DMS114 treated with DMSO at 0.1 percent for 48 hours (cell line): ENCODE results near the gene ZGLP1.
A peak's percentile ranks its signal among the peaks of the same experiment; 100 is the strongest.

Source experiments
- DNase-seq: peaks from one replicate; lab custom pipeline; 2025; ENCODE audit not compliant: unreplicated experiment; lab: John Stamatoyannopoulos, UW

ZGLP1 gene

DNA sequence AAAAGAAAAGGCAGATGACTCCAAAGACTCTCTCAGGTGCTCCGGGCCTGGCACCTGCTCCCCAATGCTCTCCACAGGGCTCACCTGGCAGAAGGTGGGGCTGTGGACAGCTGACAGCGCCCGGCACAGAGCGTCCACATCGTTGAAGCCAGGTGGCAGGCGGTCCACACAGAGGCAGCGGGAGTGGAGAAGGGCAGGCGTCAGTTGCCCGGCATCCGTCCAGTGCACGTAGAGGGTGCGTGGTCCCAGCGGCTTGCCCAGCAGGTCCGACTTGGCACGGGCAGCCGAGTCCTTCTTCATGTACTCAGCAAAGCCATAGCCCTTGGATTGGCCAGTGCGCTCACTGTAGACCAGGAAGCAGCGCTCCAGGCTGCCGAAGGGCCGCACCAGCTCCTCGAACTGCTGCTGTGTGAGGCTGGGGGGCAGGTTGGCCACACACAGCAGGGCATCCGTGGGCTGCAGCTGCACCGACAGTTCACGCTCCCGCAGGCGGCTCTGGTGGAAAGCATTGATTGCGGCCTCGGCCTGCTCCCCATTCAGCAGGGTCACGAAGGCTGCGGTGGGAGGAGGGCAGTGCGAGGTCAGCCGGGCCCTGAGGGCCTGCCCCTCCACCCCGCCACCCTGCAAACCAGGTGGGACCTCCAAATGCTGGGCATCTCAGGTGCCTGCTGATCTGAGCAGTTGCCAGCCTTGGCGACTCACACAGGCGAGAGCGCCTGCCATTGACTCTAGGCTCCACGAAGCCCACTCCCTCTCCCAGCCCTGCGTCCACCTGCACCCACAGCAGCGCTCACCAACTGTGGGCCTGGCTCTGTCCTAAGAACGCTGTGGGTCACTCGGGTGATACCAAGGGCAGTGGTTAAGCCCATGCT is 19.2 kb upstream of the ZGLP1 start:
- DNase-seq = no peak

DNA sequence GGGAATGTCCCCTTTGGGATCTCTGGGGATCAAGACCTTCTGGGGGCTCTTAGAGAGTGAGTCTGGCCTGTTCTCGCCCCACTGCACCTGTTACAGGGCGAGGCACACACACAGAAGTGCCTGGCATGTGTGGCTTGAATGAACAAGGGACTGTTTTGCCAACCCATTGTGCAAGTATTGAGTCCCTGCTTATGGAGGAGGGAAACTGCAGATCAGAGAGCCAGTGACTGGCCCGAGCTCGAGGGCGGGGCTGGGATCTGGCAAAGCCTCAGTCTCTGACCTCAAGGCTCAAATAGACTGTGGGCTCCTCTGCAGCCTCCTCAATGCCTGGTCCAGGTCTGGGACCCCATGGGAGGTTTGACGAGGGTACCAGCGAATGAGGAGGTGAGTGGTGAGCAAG is 18.2 kb upstream of the ZGLP1 start:
- DNase-seq = no peak

DNA sequence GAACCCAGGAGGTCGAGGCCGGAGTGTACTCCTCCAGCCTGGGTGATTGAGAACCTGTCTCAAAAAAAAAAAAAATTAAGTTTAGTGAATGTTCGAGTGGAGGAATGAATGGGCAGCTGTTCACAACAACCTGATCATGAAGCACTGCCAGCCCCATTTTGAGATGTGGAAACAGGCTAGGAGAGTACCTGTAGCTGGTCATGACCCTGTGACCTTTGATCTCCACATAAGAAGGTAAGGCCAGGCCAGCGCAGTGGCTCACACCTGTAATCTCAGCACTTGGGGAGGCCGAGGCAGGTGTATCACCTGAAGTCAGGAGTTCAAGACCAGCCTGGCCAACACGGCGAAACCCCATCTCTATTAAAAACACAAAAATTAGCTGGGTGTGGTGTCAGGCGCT is 16.1 kb upstream of the ZGLP1 start:
- DNase-seq = no peak

DNA sequence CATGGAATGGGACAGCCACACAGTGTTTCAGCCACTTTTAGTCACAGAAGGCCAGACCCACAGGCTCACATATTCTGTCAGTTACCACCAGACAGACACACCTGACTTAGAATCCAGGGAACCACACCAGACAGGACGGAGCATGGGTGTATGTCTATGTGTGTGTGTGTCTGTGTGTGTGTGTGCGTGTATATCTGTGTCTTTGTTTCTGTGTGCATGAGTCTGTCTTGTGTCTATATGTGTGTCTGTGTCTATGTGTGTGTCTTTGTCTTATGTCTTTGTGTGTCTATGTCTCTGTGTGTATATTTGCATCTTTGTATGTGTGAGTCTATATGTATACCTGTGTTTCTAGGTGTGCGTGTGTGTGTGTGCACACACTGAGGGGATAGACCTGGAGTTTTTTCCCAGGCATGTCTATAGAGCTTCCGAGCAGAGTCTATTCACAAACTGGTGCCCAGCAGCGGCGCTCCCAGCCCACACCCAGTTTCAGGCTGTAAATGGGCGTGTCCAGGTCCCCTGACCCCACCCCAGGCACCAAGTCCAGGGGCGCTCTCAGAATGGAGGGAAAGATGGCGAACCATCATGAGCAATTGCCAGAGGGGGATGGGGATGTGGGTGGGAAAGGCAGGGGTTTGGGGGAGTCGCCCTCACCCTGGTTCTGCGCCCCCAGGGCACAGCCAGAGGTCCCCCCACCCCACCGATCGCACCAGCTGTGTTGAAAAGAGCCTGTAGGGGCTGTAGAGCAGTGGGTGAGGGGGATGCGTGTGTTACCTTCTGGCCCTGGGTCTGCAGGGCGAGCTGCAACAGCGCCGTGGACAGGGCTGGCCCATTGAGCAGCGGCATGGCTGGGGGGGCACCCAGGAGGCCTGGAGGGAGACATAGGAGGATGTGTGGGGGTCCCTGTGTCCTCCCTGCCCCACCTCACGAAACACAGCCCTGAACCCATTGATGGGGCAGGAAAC is 12.5 kb upstream of the ZGLP1 start:
- no peak for DNase-seq

DNA sequence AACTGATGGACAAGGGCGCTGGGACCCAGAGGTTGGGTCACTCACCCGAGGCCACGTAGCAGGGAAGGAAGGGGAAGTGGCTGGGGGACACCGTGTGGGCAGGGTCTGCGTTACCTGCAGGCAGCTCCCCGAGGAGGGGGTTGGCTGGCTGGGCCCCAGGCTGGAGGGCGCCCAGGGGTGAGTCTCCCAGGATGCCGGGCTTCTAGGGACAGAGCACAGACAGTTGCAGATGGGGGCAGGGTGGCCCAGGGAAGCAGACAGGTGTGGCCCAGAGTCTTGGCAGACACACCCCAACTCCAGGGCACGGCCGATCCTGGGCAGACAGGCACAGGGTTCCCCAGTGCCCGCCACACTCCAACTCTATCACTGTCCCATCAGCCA is 11.8 kb upstream of the ZGLP1 start:
- no peak for DNase-seq

DNA sequence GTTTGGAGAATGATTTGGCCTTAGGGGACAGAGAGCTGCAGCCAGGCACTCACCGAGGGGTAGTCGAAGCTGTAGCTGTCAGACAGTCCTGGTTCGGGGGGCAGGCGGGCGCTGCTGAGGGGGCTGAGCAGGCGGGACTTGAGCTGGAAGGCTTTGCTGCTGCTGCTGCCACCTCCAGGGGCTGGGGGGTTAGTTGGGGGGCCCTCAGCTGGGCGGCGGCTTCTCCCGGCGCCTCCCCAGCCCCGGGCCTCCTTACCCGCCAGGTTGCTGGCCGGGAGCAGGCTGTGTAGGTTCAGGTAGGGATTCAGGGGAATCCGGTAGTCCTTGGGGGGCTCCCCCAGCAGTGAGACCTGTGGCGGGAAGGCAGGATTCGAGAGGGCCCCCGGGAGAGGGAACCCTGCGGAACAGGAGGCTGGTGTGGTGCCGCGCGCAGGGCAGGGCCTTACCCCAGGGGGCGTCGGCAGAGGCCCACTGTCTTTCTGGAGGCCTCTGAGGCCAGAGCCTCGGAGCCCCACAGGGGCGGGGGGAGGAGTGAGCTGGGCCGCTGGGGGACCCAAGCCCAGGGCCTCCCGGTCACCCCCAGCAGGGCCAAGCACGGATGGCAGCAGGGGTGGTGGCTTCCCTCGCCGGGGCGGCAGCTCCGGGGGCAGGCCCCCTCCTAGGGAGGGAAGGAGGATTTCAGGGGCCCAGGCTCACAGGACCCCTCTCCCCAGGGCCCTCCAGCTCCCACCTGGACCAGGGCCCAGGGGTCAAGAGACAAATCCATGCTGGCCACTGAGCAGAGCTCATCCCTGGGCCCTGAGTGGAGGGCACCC is 11.2 kb upstream of the ZGLP1 start:
- no peak for DNase-seq

DNA sequence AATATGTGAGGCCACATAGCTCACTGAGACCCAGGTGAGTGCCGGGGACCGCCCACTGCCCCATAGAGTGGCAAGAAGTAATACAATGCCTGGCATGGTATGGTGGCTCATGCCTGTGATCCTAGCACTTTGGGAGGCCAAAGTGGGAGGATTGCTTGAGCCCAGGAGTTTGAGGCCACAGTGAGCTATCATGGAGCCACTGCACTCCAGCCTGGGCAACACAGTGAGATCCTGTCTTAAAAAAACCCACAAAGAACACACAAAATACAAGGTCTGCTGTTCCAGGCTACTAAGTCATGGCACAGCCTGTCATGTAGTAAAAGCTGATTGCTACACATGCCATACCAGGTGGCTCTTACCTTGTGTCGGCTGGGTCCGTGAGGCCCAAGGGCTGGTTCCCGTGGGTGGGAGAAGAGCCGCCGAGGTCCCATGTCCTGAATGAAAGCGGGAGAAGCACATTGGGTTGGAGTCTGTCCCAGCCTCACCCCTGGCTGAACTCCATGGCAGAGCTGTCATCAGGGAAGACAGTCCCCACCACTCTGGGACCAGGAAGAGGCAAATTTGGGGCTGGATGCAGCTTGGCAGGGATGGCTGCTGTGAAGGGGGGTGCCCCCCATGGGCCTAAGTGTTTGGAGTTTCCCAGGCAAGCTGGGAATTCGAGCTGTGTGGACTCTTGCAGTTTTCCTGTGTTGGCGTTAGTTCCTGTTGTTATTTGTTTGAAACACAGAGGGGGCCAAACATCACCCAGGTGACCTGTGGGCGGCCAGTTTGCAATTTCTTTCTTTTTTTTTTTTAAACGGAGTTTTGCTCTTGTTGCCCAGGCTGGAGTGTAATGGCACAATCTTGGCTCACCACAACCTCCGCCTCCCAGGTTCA is 9.4 kb upstream of the ZGLP1 start:
- DNase-seq = no peak

DNA sequence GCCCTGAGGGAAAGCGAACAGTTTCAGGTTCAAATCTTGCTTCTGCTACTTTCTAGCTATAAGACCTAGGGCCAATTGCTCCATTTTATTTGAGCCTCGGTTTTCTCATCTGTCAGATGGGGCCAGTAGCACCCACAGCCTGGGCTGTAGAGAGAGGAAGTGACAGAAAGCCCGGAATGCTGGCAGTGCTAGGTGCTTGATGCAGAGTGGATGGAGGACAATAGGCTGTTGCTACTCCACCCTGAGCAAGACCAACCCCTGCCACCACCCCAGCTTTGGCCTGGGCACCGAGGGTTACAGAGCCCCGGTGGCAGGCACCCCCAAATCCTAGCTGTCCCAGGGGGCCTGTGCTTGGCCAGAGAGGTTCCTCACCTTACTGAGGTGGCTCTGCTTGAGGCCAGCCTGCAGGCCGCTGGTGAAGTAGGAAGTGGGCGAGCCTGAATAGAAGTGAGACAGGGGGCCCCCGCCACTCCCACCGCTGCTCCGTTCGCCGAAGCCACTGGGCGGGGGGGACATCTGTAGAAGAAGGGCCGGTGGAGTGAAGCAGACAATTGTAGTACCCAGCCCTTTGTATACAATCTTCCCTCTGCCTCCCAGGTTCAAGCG is 8.3 kb upstream of the ZGLP1 start:
- no peak for DNase-seq

DNA sequence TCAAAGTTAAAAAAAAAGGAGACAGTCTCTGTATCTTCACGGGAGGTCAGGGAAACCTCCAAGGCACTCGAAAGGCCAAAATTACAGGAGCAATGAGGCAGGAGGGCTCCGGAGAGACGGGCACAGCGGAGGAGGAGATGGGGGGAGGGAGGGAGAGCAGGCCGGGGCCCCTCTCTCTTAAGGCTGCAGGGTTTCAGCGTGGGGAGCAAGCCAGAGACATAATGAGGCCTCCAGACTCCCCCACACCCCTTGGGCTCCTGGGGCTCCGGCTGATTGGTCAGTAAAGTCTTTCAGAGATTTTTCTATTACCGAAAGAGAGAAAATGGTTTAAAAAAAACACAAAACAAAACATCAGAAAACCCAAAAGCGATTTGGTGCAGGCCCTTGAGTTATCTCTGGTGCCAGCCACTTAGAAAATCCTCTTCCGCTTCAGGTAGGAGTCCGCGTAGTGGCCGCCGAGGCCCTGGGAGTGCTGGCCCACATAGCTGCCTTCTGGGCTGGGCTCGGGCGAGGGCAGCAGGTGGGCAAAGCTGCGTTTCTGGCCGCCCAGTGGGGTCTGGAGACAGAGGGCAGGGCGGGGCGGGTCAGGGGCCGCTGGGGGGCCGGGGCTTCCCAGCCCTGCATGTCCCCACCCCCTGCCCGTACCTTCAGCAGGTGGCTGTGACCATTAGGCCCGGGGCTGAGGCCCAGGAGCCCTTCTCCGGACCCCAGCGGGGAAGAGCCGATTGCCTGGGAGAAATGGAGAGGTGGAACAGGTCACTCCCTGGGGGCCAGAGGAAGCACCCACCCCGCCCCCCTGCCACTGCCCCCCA is 7.6 kb upstream of the ZGLP1 start:
- DNase-seq = no peak

DNA sequence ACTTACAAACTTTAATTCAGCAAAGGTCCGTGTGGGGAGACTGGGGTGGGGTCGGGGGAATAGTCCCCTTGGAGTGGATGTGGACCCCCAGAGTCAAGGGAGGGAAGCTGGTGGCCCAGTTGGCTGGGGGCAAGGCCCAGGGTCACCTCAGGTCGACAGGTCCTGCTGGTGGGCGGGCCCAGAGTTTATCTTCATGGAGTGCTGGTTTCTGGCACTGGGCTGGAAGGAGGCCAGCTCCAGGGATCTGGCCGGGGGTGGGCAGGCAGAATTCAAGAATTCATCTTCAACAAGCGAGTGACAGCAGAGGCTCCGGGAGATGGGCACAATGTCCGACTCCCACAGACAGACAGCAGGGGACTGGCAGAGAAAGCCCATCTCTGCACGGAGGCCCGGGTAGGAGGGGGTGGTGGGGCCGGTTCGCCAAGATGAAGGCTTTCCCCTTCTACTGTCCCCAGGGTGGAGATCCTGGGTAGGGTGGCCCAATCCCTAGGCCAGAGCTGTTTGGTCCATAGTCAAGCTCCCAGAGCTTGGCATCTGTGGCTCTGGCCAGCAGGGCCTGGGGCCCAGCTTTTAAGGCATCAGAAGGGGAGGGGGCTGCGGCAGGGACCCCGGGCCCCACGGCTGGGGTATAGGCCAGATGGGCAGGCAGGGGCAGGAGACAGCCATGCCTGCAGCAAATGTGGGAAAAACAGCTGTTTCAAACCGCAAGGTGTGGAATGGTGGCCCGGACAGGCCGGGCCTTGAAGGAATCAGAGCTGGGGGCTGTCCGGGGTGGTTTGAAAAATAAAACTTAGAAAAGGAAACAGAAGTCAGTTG is 6.8 kb upstream of the ZGLP1 start:
- DNase-seq = no peak

DNA sequence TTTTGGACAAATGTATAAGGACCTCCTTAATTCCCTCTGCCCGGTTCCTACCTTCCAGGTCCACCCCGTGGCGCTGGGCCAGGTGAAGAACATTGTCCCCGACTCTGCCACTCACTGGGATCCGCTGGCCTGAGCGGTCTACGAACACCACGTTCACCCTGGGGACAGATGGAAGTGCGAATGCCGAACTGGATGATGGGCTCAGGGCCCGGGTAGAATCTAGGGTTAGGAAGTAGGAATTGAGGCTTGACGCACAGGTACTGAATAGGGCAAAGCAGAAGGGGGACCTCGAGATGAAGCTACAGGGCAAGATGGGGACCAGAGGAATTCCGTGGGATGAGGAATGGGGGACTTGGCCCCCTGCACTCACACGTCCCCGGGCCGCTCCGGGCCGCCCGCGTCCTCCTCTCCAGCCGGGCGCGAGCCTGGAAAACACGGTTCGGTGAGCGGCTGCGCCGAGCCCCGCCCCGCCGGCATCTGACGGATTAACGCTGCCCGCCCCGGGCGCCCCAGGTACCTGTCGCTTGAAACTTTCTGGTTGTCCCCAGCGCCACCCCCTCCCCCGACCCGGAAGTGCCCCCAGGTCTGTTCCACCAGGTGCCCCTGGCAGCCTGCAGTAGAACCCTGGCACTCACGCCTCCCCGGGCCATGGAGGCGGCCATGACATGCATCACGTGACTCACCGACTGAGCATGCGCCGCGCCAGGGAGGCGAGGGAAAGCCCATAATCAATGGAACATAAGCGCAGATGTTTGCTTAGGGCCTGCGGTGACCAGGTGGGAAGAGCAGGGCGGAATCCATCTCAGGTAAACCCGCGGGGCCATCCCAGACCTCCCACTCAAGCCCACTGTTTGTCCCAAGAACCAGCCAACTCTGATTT is 6.0 kb upstream of the ZGLP1 start, which contains the start of gene FDX2:
TSS of gene FDX2 (minus strand) at position 681 of the 880 bp plus-strand sequence. CDS start at position 662, 19 bp downstream.
- DNase-seq = peak; percentile 35

DNA sequence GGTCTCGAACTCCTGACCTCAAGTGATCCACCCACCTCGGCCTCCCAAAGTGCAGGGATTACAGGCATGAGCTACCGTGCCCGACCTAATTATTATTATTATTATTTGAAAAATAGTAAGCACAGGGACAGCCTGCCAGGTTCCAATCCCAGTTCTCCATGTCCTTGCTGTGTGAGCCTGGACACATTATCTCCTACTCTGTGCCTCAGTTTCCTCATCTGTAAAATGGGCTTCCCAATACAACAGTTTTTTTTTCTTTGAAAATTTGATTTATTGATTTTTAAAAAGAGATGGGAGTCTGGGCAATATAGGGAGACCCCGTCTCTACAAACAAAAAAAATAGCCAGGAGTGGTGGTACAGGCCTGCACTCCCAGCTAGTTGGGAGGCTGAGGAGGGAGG is 3.3 kb downstream of the ZGLP1 start:
- no peak for DNase-seq

DNA sequence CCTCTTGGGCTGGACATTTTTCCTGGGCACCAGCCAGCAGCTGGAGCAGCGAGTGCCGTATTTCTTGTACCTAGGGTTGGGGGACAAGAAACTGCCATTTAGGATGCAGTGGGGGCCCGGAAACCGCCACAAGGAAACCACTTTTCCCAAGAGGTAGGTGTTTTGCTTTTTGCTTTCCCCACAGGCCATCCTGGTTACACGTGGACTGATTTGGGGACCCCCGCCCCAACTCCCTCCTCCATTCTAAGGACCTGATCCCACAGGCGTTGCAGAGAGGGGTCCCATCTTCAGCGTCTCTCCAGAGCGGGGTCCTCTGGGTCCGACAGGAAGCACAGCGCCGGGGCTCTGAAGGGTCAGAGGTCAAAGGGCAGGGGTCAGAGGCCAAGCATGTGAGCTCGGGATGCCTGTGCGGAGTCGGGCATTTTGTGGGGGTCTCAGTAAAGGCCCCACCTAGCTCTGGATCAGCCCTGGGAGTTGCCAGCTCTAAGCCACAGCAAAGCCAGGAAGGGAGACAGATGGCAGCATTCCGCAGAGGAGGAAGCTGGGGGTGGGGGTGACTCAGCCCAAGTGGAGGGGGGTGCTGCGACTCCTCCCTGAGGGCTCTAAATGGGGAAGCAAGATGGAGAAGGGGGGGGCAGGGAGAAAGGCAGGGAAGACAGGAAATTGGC is 4.3 kb downstream of the ZGLP1 start:
- no peak for DNase-seq

DNA sequence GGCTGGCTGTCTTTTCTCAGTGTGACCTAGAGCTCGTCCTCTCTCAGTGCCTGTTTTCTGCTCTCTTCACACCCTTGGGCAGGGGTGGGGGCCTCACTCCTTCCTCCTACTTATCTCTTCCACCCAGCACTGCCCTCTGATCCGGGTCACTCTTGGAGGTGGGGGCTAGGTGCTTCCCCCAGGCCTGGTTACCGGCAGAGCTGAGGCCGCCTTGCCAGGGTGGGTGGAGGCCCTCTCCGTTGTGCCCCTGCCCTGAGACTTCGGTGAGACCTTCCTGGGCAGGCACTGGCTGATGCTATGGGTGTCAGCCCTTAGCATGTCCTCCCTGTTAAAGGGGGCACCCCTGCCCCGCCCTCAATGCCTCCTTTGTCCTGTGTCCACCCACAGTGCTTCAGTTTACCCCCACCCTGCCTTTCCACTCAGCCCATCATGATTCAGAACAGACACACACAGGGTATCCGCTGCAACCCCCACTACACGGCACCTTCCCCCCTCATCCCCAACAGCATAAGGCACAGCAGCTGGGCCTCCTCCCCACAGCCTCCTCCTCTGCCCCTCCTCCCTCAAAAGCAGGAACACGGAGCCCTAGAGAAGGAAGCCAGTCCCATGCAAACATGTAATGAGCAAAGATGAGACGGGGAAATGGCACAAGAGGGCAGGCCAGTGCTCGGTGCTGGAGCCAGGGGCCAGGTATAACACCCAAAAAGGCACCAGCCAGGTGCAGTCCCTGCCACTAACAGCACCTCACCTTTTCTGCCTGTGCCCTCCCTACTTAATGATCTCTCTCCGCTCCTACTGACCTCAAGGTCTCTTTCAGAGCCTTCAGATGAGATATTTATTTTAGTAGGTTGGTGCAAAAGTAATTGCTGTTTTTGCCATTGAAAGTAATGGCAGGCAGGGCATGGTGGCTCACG is 9.8 kb downstream of the ZGLP1 start:
- no peak for DNase-seq

DNA sequence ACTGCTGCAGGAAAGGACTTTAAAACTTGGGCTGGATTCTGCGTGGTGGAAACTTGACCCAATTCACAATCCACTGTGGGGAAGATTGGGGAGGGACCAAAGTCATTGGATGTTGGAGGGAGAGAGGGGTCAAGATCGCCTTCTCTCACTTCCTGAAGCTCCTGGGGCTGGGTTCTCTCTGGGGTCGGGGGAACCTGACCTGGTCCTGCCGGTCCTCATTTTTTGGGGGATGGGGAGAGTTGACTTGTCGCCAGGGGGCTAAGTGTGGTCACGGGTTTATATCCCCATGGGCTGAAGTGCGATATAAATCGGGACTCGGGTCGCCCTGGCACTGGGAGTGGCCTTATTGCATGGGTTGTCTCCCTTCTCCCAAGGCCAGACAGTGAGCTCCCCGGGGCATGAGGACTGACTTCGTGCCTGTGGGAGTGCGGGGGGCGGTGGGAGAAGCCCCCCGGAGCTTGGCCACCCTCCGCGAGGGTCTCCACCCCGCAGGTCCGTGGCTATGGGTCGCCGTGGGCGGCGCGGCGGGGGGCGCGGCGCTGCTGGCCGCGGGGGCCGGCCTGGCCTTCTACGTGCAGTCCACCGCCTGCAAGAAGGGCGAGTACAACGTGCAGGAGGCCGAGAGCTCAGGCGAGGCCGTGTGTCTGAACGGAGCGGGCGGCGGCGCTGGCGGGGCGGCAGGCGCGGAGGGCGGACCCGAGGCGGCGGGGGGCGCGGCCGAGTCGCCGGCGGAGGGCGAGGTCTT is 13.6 kb downstream of the ZGLP1 start:
- DNase-seq = no peak
